Measurements from ENCODE around the gene MAGI1. TPM values are rescaled to one million over a fixed set of nuclear protein-coding genes. Genes with fewer than 3 reads are reported as not detected.

Gene MAGI1
- total RNA-seq, 2 donors from 2014 or later = 38.6 to 45.1 TPM

GRCh38 chr3:65409176-65409569 lies 629.5 kb downstream of the MAGI1 start:
- no peak overlapping the region for H3K27ac ChIP-seq (ENCODE audit: low read depth, low read length)
- no peaks in the 10 kb centered on the region for H3K36me3 ChIP-seq (ENCODE audit: control insufficient read depth, insufficient read depth, low read length)
- WGBS, 2 experiments (ENCODE audit: insufficient coverage in 1 of 2, insufficient read length in 1 of 2) = 88 to 93% methylated on average over 3 of the region's 3 CpGs
- Mint-ChIP-seq H3K4me3 (no peak overlapping the region), H3K4me1 (peaks cover 58% of the 10 kb centered on the region), H3K9me3 (no peaks in the 10 kb centered on the region), H3K27ac (no peak overlapping the region), H3K36me3 (ENCODE audit: low read depth) (no peaks in the 10 kb centered on the region), H3K27me3 (ENCODE audit: insufficient read depth) (no peaks in the 10 kb centered on the region)
- H3K9me3 ChIP-seq (ENCODE audit: control insufficient read depth, low read length) = no peaks in the 10 kb centered on the region
- no peak overlapping the region for H3K4me3 ChIP-seq (ENCODE audit: low read length)
- DNase-seq = no peak
- no peak overlapping the region for H3K9ac ChIP-seq (ENCODE audit: extremely low read depth, low read length, poor library complexity, severe bottlenecking)
- TF ChIP-seq, protein P1, sequence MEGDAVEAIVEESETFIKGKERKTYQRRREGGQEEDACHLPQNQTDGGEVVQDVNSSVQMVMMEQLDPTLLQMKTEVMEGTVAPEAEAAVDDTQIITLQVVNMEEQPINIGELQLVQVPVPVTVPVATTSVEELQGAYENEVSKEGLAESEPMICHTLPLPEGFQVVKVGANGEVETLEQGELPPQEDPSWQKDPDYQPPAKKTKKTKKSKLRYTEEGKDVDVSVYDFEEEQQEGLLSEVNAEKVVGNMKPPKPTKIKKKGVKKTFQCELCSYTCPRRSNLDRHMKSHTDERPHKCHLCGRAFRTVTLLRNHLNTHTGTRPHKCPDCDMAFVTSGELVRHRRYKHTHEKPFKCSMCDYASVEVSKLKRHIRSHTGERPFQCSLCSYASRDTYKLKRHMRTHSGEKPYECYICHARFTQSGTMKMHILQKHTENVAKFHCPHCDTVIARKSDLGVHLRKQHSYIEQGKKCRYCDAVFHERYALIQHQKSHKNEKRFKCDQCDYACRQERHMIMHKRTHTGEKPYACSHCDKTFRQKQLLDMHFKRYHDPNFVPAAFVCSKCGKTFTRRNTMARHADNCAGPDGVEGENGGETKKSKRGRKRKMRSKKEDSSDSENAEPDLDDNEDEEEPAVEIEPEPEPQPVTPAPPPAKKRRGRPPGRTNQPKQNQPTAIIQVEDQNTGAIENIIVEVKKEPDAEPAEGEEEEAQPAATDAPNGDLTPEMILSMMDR (conservative IDR thresholded peaks at IDR 0.05) = no peak
- no peaks in the 10 kb centered on the region for H3K27me3 ChIP-seq (ENCODE audit: control insufficient read depth, insufficient read depth, low read length, poor library complexity, severe bottlenecking)
- H3K4me1 ChIP-seq (ENCODE audit: control insufficient read depth, insufficient read depth, low read length) = peaks cover 21% of the 10 kb centered on the region

DNA sequence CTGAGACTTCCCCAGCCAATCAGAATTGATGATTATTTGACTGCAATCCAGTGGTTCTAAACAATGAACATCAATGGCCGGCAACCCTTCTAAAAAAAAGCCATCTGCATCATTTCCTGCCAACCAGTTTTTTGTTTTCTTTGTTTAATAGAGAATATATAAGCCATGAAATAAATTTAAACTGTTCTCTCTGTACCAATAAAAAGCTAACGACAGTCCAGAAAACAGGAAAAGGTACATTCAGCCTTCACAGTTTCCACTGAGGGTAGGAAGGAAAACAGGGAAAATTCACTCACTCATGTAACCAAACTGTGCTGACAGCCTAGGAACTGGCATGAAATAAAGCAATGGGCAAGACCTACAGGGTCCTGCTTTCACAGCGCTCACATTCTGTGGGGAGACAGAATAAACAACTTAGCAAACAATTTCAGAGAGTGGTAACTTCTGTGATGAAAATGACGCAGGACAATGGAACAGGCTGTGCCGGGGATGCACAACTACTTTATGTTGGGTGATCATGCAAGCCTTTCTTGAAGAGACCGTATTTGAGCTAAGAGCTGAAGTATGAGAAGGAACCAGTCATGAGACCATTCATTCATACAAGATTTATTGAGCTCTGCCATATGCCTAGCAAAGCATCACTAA lies 630.1 kb downstream of the MAGI1 start:
- Histone ChIP-seq H3K27me3 (ENCODE audit: control insufficient read depth, insufficient read depth, low read length, poor library complexity, severe bottlenecking) (no peaks in the 10 kb centered on the region), H3K9me3 (ENCODE audit: control insufficient read depth, low read length) (no peaks in the 10 kb centered on the region), H3K36me3 (ENCODE audit: control insufficient read depth, insufficient read depth, low read length) (no peaks in the 10 kb centered on the region), H3K9ac (ENCODE audit: extremely low read depth, low read length, poor library complexity, severe bottlenecking) (no peak overlapping the region), H3K4me1 (ENCODE audit: control insufficient read depth, insufficient read depth, low read length) (peaks cover 16% of the 10 kb centered on the region), H3K27ac (ENCODE audit: low read depth, low read length) (no peak overlapping the region), H3K4me3 (ENCODE audit: low read length) (no peak overlapping the region)
- no peak for DNase-seq
- H3K27me3 Mint-ChIP-seq (ENCODE audit: insufficient read depth) = no peaks in the 10 kb centered on the region
- H3K4me3 Mint-ChIP-seq = no peak overlapping the region
- H3K27ac Mint-ChIP-seq = no peak overlapping the region
- peaks cover 55% of the 10 kb centered on the region for H3K4me1 Mint-ChIP-seq
- no peaks in the 10 kb centered on the region for H3K36me3 Mint-ChIP-seq (ENCODE audit: low read depth)
- 86 to 94% methylated on average over 5 to 6 of the region's 6 CpGs for WGBS, 2 experiments (ENCODE audit: insufficient coverage in 1 of 2, insufficient read length in 1 of 2)
- TF ChIP-seq, protein P1 (conservative IDR thresholded peaks at IDR 0.05) = no peak
- no peaks in the 10 kb centered on the region for H3K9me3 Mint-ChIP-seq

DNA sequence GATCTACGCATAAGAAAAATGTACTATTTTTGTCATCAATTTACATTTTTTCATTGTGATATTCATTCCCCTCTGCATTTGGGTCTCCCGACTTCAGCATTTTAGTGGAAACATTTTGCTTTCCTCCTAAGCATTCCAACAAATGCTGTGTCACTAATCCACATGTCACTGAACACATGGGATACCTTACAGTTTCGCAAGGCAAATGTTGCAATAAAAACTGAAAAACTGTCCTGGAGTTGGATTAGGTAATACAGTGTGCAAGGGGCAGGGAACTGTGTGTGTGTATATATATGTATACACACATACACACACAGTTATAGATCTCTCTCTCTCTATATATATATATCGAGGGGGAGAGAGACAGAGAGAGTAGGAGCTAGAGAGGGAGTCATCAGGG lies 632.2 kb downstream of the MAGI1 start:
- TF ChIP-seq, protein P1 (conservative IDR thresholded peaks at IDR 0.05) = no peak
- Mint-ChIP-seq H3K27me3 (ENCODE audit: insufficient read depth) (no peaks in the 10 kb centered on the region), H3K27ac (no peak overlapping the region), H3K4me3 (no peak overlapping the region), H3K36me3 (ENCODE audit: low read depth) (no peaks in the 10 kb centered on the region), H3K9me3 (no peaks in the 10 kb centered on the region), H3K4me1 (peaks cover 46% of the 10 kb centered on the region)
- no peaks in the 10 kb centered on the region for H3K36me3 ChIP-seq (ENCODE audit: control insufficient read depth, insufficient read depth, low read length)
- peaks cover 9% of the 10 kb centered on the region for H3K4me1 ChIP-seq (ENCODE audit: control insufficient read depth, insufficient read depth, low read length)
- H3K4me3 ChIP-seq (ENCODE audit: low read length) = no peak overlapping the region
- no peaks in the 10 kb centered on the region for H3K9me3 ChIP-seq (ENCODE audit: control insufficient read depth, low read length)
- 93 to 97% methylated on average over 2 to 4 of the region's 4 CpGs for WGBS, 2 experiments (ENCODE audit: insufficient coverage in 1 of 2, insufficient read length in 1 of 2)
- no peaks in the 10 kb centered on the region for H3K27me3 ChIP-seq (ENCODE audit: control insufficient read depth, insufficient read depth, low read length, poor library complexity, severe bottlenecking)
- no peak for DNase-seq
- no peak overlapping the region for H3K27ac ChIP-seq (ENCODE audit: low read depth, low read length)
- H3K9ac ChIP-seq (ENCODE audit: extremely low read depth, low read length, poor library complexity, severe bottlenecking) = no peak overlapping the region
